Endothelial cell of umbilical vein (primary cell): ENCODE data around the gene PRPF19. TPM values are rescaled to one million over a fixed set of nuclear protein-coding genes. Genes with fewer than 3 reads are reported as not detected.

ENCODE experiments used
- BruUV-seq: library from RNA; stranded (reverse); fragments of 400-500 nt; replicated peaks from 2 replicates; lab custom pipeline; 2021; lab: Mats Ljungman, UMichigan
- CTCF ChIA-PET: fragments of 300-600, 350-600 bp; sonication (Branson Sonifier 250); formaldehyde crosslinking; loops from one replicate; lab custom pipeline; 2021; ENCODE audit warnings: antibody characterized with exemption, inconsistent platforms; lab: Charles Lee
- POLR2A ChIA-PET: fragments of 300-600, 350-600 bp; sonication (Branson Sonifier 250); formaldehyde crosslinking; loops from one replicate; lab custom pipeline; 2021; ENCODE audit warnings: antibody characterized with exemption, inconsistent platforms; lab: Charles Lee
- DNase-seq: peaks from one replicate; pipeline ENCODE4 v3.0.0-alpha.2; 2011; ENCODE audit warnings: low read depth, low spot score
- FAIRE-seq: peaks from 2 replicates; lab custom pipeline; 2011; peaks lifted over from hg19 to GRCh38; lab: Jason Lieb, UNC
- H2AFZ ChIP-seq: 2 replicates; pipeline ENCODE4 v1.6.0; 2012; ENCODE audit warnings: low read depth, low read length, control low read depth, inconsistent platforms
- H3K27ac ChIP-seq: 2 replicates; pipeline ENCODE4 v1.5.1; 2011; ENCODE audit warnings: low read depth, mild to moderate bottlenecking, control low read depth, low read length, moderate library complexity; ENCODE audit not compliant: insufficient read depth
- H3K27me3 ChIP-seq, 2 experiments: 2 replicates each; pipeline versions ENCODE4 v1.6.0 to v1.6.1; 2011; ENCODE audit warnings: low read length in 2 of 2, mixed read lengths in 1 of 2; ENCODE audit not compliant: control insufficient read depth in 2 of 2, insufficient read depth in 2 of 2
- H3K36me3 ChIP-seq, 2 experiments: 2 replicates in 1 of 2; 3 replicates in 1 of 2; pipeline ENCODE4 v1.5.1; 2011; ENCODE audit warnings: low read length in 2 of 2, mild to moderate bottlenecking in 1 of 2, moderate library complexity in 1 of 2; ENCODE audit not compliant: control insufficient read depth in 2 of 2, insufficient read depth in 2 of 2; ENCODE audit errors: extremely low read depth in 1 of 2
- H3K4me1 ChIP-seq: 3 replicates; pipeline ENCODE4 v1.5.1; 2011; ENCODE audit warnings: mild to moderate bottlenecking, low read length; ENCODE audit not compliant: control insufficient read depth, insufficient read depth; ENCODE audit errors: extremely low read depth
- H3K4me2 ChIP-seq: 2 replicates; pipeline ENCODE4 v1.6.1; 2011; ENCODE audit warnings: low read length, control low read depth, mixed read lengths; ENCODE audit not compliant: insufficient read depth
- H3K4me3 ChIP-seq, 3 experiments: fragments of 200-600 bp in 1 of 3; sonication (generic), shearing (Covaris generic) in 1 of 3; replicated peaks in 1 of 3; 2 replicates each; pipeline ENCODE4 v1.5.1; 2011 to 2016; ENCODE audit warnings: control low read depth in 3 of 3, low read length in 3 of 3, mild to moderate bottlenecking in 2 of 3, inconsistent platforms in 1 of 3, low read depth in 1 of 3, moderate library complexity in 1 of 3; ENCODE audit not compliant: insufficient read depth in 1 of 3
- H3K79me2 ChIP-seq: 2 replicates; pipeline ENCODE4 v1.6.0; 2012; ENCODE audit warnings: low read length, inconsistent platforms; ENCODE audit not compliant: control insufficient read depth, insufficient read depth
- H3K9ac ChIP-seq: replicated peaks from 2 replicates; pipeline ENCODE3; 2011; ENCODE audit warnings: low read length, control low read depth; ENCODE audit not compliant: insufficient read depth; ENCODE audit errors: extremely low read depth
- H3K9me1 ChIP-seq: replicated peaks from 3 replicates; pipeline ENCODE4 v1.6.0; 2011; ENCODE audit warnings: mild to moderate bottlenecking, low read length; ENCODE audit not compliant: control insufficient read depth, insufficient read depth; ENCODE audit errors: extremely low read depth
- H3K9me3 ChIP-seq: replicated peaks from 2 replicates; pipeline ENCODE4 v1.5.1; 2012; ENCODE audit warnings: low read length, inconsistent platforms; ENCODE audit not compliant: control insufficient read depth, insufficient read depth
- H4K20me1 ChIP-seq: replicated peaks from 2 replicates; pipeline ENCODE3; 2011; ENCODE audit warnings: mild to moderate bottlenecking, low read length; ENCODE audit not compliant: control insufficient read depth, insufficient read depth; ENCODE audit errors: extremely low read depth
- CTCF ChIP-seq, 2 donors: IDR thresholded peaks; 1 replicate in 1 of 2; 2 replicates in 1 of 2; pipeline ENCODE4 v1.5.1; 2011; ENCODE audit warnings: low read length in 2 of 2, mild to moderate bottlenecking in 2 of 2, moderate library complexity in 2 of 2, control low read depth in 1 of 2, inconsistent platforms in 1 of 2, low read depth in 1 of 2; ENCODE audit not compliant: insufficient read depth in 1 of 2; ENCODE audit errors: extremely low read depth in 1 of 2
- EZH2 ChIP-seq: IDR thresholded peaks from 2 replicates; pipeline ENCODE4 v1.6.1; 2012; ENCODE audit warnings: borderline replicate concordance, low read depth, mild to moderate bottlenecking, moderate library complexity, low read length, inconsistent platforms; ENCODE audit not compliant: severe bottlenecking
- FOS ChIP-seq: IDR thresholded peaks from 2 replicates; pipeline ENCODE4 v1.6.1; 2011; ENCODE audit warnings: mild to moderate bottlenecking, low read length, moderate library complexity, borderline replicate concordance; ENCODE audit not compliant: insufficient read depth
- GATA2 ChIP-seq: IDR thresholded peaks from 2 replicates; pipeline ENCODE4 v1.7.0; 2011; ENCODE audit warnings: low read depth, mild to moderate bottlenecking, moderate library complexity, mixed read lengths, low read length; ENCODE audit not compliant: insufficient read length, insufficient read depth
- JUN ChIP-seq: IDR thresholded peaks from 2 replicates; pipeline ENCODE4 v1.6.1; 2011; ENCODE audit warnings: borderline replicate concordance, low read depth; ENCODE audit not compliant: insufficient read length, insufficient read depth
- MAX ChIP-seq: IDR thresholded peaks from 2 replicates; pipeline ENCODE4 v1.6.1; 2011; ENCODE audit not compliant: insufficient read depth, insufficient read length
- MYC ChIP-seq: IDR thresholded peaks from one replicate; pipeline ENCODE4 v1.6.1; 2011; ENCODE audit warnings: mild to moderate bottlenecking, low read depth, low read length
- POLR2A ChIP-seq: IDR thresholded peaks from 2 replicates; pipeline ENCODE4 v1.6.1; 2012; ENCODE audit warnings: low read depth, mild to moderate bottlenecking, control low read depth, low read length
- POLR2AphosphoS5 ChIP-seq: IDR thresholded peaks from 2 replicates; pipeline ENCODE4 v1.6.1; 2012; ENCODE audit warnings: low read depth, mild to moderate bottlenecking, control low read depth, low read length, moderate library complexity; ENCODE audit not compliant: insufficient read depth
- dilution Hi-C: fragments of 300-500 bp; cut with MboI; formaldehyde crosslinking; loops from one replicate; pipeline ENCODE4 v1.15.0; 2019; ENCODE audit warnings: low sequenced_read_pairs; ENCODE audit not compliant: extremely low pct_ligation_motif_present
- intact Hi-C: fragments of 100-400 bp; cut with micrococcal nuclease; formaldehyde crosslinking; loops from one replicate; pipeline ENCODE4 v1.10.0; 2022
- polyA plus RNA-seq, 4 experiments: library from polyadenylated mRNA; depleted of rRNA in 3 of 4; stranded (reverse) in 3 of 4; unstranded in 1 of 4; fragments of >200 nt; gene quantifications; 2 replicates each; pipeline versions ENCODE4 v1.2.1 to v1.2.3, GENCODE V29; 2011 to 2012; ENCODE audit warnings: missing spikeins in 1 of 4
- total RNA-seq: library from RNA; stranded (reverse); gene quantifications from 2 replicates; pipeline ENCODE4 v1.2.3, GENCODE V29; 2021

Gene PRPF19
- total and polyA plus RNA-seq, 2 donors (not counting 3 experiments of a cell fraction or from before 2014, with no cell fraction given), result 97.1 to 126 TPM

- dilution Hi-C loops, result no loop called here
- TF ChIP-seq GATA2 (no peak), JUN (no peak), POLR2A (no peak), FOS (no peak), MAX (no peak), MYC (no peak), EZH2 (no peak), POLR2AphosphoS5 (no peak), CTCF (IDR thresholded peaks at IDR 0.05; ENCODE audit: extremely low read depth in 1 of 2, insufficient read depth in 1 of 2, low read depth in 1 of 2, low read length in 2 of 2) (no peak)
- ChIA-PET POLR2A (no interaction called here), CTCF (interaction anchor here (0.7 to 3.9 kb wide), 3 partner anchors 16 to 52 kb away, joined by 3 to 28 read pairs (median 11); no protein-coding TSS in a partner anchor)
- Histone ChIP-seq H4K20me1 (no peaks in the 10 kb centered on the region), H3K4me1 (peaks cover 23% of the 10 kb centered on the region), H3K9ac (no peak overlapping the region), H3K9me3 (no peaks in the 10 kb centered on the region), H3K27me3 (no peaks in the 10 kb centered on the region), H3K4me3 (no peak overlapping the region), H3K36me3 (peaks cover 0 to 24% of the 10 kb centered on the region in 2 experiments), H3K79me2 (peaks cover 48% of the 10 kb centered on the region), H2AFZ (no peak overlapping the region), H3K27ac (no peak overlapping the region), H3K4me2 (no peak overlapping the region), H3K9me1 (no peaks in the 10 kb centered on the region)
- BruUV-seq, result no TSS peak
- intact Hi-C loops, result no loop called here
- DNase-seq, result no peak
- no peak for FAIRE-seq
These were observed 59.1 kb downstream of the PRPF19 start for GRCh38 chr11:60847281-60847680.
